Aorta (tissue), 5 donors: ENCODE data around the gene MBD3. TPM values are rescaled to one million over a fixed set of nuclear protein-coding genes. Genes with fewer than 3 reads are reported as not detected.

ENCODE experiments used
- ATAC-seq: fragments of 200-7000 bp; cut with Tn5 transposase; one replicate; pipeline ENCODE4 v1.9.1; 2022; ENCODE audit warnings: moderate library complexity; ENCODE audit not compliant: low FRiP score
- DNase-seq, 2 donors: peaks; one replicate each; pipeline ENCODE4 v3.0.0-alpha.2; 2020
- H3K27ac ChIP-seq, 2 donors: one replicate each; pipeline ENCODE4 v1.5.1; 2013; ENCODE audit warnings: low read length in 2 of 2, mild to moderate bottlenecking in 2 of 2, moderate library complexity in 2 of 2, control low read depth in 1 of 2, inconsistent platforms in 1 of 2, low read depth in 1 of 2
- H3K27me3 ChIP-seq, 2 donors: one replicate each; pipeline ENCODE4 v1.6.1; 2013; ENCODE audit warnings: control low read depth in 1 of 2, low read length in 1 of 2, mild to moderate bottlenecking in 1 of 2, moderate library complexity in 1 of 2; ENCODE audit not compliant: insufficient read depth in 2 of 2, control insufficient read depth in 1 of 2
- H3K36me3 ChIP-seq, 2 donors: one replicate each; pipeline ENCODE4 v1.6.1; 2013; ENCODE audit warnings: control low read depth in 1 of 2, low read length in 1 of 2, mild to moderate bottlenecking in 1 of 2; ENCODE audit not compliant: insufficient read depth in 2 of 2, control insufficient read depth in 1 of 2
- H3K4me1 ChIP-seq, 2 donors: one replicate each; pipeline ENCODE4 v1.6.1; 2013; ENCODE audit warnings: low read length in 2 of 2, control low read depth in 1 of 2, mild to moderate bottlenecking in 1 of 2, moderate library complexity in 1 of 2; ENCODE audit not compliant: insufficient read depth in 2 of 2, control insufficient read depth in 1 of 2
- H3K4me3 ChIP-seq, 2 donors: one replicate each; pipeline ENCODE4 v1.5.1; 2013; ENCODE audit warnings: low read length in 2 of 2, control low read depth in 1 of 2, mild to moderate bottlenecking in 1 of 2
- H3K9me3 ChIP-seq: one replicate; pipeline ENCODE4 v1.6.1; 2013; ENCODE audit warnings: mild to moderate bottlenecking, low read length; ENCODE audit not compliant: control insufficient read depth
- WGBS, 2 donors: extraction: QIAGEN DNeasy Blood & Tissue Kit; methylation state at CpG; one replicate each; pipeline ENCODE4 v1.1.7; 2013; 5-methylcytosine and 5-hydroxymethylcytosine counted together
- intact Hi-C, 2 donors: fragments of 100-400 bp; cut with DNase I; formaldehyde crosslinking; loops; one replicate each; pipeline versions ENCODE4 v1.14.2 to v1.15.0; 2022
- polyA plus RNA-seq, 2 donors: library from polyadenylated mRNA; stranded (reverse); fragments of 200-250 nt; gene quantifications; one replicate each; pipeline ENCODE4 v1.2.3, GENCODE V29; 2013
- total RNA-seq, 2 donors: library from RNA; stranded (reverse); fragmentation: NEBNext Ultra II Directional; extraction: Animal tissue kit (Norgen Biotek cat#: 25700); gene quantifications; one replicate each; pipeline ENCODE4 v1.2.1, GENCODE V29; 2021
- donor health status: healthy with polysubstance abuse.
- donor health status: Bipolar disorder and iron deficiency.
- donor health status: DM: no; HTN: no; CAD: no.
- donor health status: DM: no; HTN: no; CAD: no.
- donor health status: DM: yes; HTN: yes; CAD: no.

MBD3 gene
- total and polyA plus RNA-seq, 4 donors = 37.6 to 106 (median 62.1) TPM

- no peaks in the 10 kb centered on the region for H3K27me3 ChIP-seq
- 4 to 7% methylated on average over 16 of the region's 16 CpGs for WGBS, 2 donors
- intact Hi-C loops = loop anchor here in 1 of 2 donors (5.0 kb wide), 1 partner anchor 46 kb away; the partner anchor contains the start of gene TCF3
- peak; percentile 3 for ATAC-seq
- H3K36me3 ChIP-seq = no peaks in the 10 kb centered on the region
- peak overlapping the region in 1 of 2 donors; percentile 39 for H3K4me3 ChIP-seq
- DNase-seq = no peak
- peak overlapping the region in 1 of 2 donors; percentile 38 for H3K27ac ChIP-seq
- H3K4me1 ChIP-seq = no peaks in the 10 kb centered on the region
- no peaks in the 10 kb centered on the region for H3K9me3 ChIP-seq
These were observed 13.5 kb upstream of the MBD3 start for GRCh38 chr19:1606138-1606651.

DNA sequence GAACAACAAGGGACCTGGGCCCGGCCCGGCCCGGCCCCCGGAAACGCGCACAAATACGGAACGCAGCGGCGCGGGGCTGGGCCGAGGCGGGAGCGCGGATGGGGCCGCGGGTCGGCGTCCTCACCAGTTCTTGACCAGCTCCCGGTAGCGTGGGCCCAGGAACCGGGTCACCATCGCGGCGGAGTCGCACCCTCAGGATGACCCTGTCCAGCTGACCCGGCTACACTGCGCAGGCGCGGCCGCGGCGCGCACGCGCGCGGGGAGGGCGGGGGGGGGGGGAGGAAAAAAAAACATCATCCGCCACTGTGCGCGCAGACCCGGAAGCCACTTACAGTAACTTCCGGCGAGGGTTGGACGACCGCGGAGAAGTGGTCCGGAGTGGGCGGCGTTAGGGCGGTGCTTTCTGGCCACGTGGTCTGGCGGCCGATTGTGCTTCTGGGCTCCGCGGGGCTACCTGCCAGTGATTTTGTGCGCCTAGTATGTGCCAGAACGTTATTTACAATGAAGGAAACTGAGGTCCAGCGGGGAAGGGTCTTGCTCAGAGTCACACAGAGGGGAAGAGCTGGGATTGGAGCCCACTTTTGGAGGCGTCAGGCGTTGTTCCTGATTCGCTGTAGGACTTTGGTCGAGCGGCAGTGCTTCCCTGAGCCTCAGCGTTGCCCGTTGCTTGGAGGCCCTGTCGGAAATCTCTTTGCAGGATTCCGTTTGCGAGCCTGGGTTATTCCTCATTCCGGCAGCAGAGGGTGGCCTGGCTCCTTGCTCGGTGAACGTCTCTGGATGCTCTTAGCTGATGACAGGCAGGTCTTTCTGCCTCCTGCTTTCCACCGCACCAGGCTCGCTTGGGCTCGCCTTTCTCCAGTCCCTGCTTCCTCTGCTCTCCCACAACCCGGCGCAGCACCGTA, 12.8 kb upstream of the MBD3 start, which contains the start of gene UQCR11:
Gene UQCR11, minus strand, starts transcription at position 227 of the 902 bp plus-strand sequence. Its CDS starts 53 bp downstream, at position 174.
- intact Hi-C loops = loop anchor here (1.0 to 5.0 kb wide), 2 partner anchors 47 to 48 kb away; partner anchors contain the start of gene TCF3 (in 1 of the 2)
- H3K4me3 ChIP-seq = peak within 1 kb of the TSS; percentile 85
- peak; percentile 97 to 98 for DNase-seq
- no peaks in the 10 kb centered on the region for H3K4me1 ChIP-seq
- WGBS, 2 donors = 0% methylated on average over 66 to 79 of the region's 79 CpGs
- H3K27ac ChIP-seq = peak within 1 kb of the TSS in 1 of 2 donors; percentile 43
- no peaks in the 10 kb centered on the region for H3K27me3 ChIP-seq
- H3K9me3 ChIP-seq = no peaks in the 10 kb centered on the region
- peak; percentile 96 for ATAC-seq
- no peaks in the 10 kb centered on the region for H3K36me3 ChIP-seq

- intact Hi-C loops = no loop called here
- ATAC-seq (no peak), DNase-seq (no peak)
- no peak overlapping the region for H3K4me3 ChIP-seq
- H3K27me3 ChIP-seq = no peaks in the 10 kb centered on the region
- H3K27ac ChIP-seq = no peak overlapping the region
- WGBS, 2 donors = 94 to 96% methylated on average over 21 of the region's 21 CpGs
- H3K4me1 ChIP-seq = no peaks in the 10 kb centered on the region
- no peaks in the 10 kb centered on the region for H3K9me3 ChIP-seq
- peaks cover 0 to 5% of the 10 kb centered on the region in 2 donors for H3K36me3 ChIP-seq
These were observed 9.5 kb upstream of the MBD3 start for GRCh38 chr19:1602091-1602707.

DNA sequence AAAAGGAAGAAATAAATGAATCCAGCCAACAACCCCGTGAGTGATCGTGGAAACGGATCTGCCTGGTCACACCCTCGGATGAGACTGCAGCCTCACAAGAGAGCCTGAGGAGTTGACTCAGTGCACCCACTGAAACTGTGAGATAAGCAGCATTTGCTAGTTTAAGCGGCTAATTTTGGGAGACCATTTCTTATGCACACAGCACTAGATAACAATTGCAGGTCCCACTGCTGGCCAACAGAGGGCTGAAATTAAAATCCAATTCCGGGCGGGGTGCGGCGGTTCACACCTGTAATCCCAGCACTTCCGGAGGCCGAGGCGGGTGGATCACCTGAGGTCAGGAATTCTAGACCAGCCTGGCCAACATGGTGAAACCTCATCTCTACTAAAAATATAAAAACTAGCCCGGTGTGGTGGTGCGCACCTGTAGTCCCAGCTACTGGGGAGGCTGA, 9.0 kb upstream of the MBD3 start:
- no peaks in the 10 kb centered on the region for H3K9me3 ChIP-seq
- no peak for DNase-seq
- H3K27ac ChIP-seq = no peak overlapping the region
- H3K27me3 ChIP-seq = no peaks in the 10 kb centered on the region
- intact Hi-C loops = no loop called here
- no peak overlapping the region for H3K4me3 ChIP-seq
- peaks cover 0 to 5% of the 10 kb centered on the region in 2 donors for H3K36me3 ChIP-seq
- 96 to 97% methylated on average over 14 of the region's 14 CpGs for WGBS, 2 donors
- H3K4me1 ChIP-seq = no peaks in the 10 kb centered on the region
- no peak for ATAC-seq

GRCh38 chr19:1599460-1599846, 6.8 kb upstream of the MBD3 start:
- Histone ChIP-seq H3K4me1 (no peaks in the 10 kb centered on the region), H3K4me3 (no peak overlapping the region), H3K36me3 (peaks cover 0 to 6% of the 10 kb centered on the region in 2 donors), H3K27ac (no peak overlapping the region), H3K9me3 (no peaks in the 10 kb centered on the region), H3K27me3 (no peaks in the 10 kb centered on the region)
- peak; percentile 30 for ATAC-seq
- no peak for DNase-seq
- intact Hi-C loops = no loop called here
- WGBS, 2 donors = 90 to 91% methylated on average over 15 of the region's 15 CpGs

DNA sequence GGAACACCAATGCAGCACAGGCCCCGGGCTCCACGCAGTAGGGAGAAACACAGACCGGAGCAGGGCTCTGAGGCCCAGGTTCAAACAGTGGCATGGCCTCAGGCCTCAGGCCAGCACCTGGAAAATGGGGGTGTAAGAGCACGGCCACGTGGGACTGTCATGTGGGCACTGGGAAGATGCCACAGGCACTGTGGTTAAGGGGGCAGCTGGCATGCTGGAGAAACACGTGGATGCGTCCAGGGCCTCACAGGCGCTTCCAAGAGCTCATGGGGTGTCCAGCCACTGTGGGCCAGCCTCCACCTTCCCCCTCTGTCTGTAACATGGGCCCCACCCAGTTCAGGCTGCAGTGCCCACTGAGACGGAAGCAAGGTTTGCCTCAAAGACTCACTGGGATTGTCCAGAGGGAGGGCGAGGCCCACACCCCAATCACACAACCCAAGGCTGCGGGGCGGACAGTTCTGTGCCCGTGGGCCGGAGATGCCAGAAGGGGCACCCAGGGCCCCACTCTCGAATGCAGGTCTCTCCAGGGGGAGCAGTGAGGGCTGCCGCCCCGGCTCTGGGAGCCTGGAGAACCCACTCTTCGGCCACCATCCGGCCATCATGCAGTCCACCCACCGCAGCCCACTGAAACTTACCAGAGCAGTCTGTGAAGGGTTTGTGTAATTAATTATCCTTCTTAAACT, 6.3 kb upstream of the MBD3 start:
- peaks cover 0 to 6% of the 10 kb centered on the region in 2 donors for H3K36me3 ChIP-seq
- no peaks in the 10 kb centered on the region for H3K4me1 ChIP-seq
- H3K9me3 ChIP-seq = no peaks in the 10 kb centered on the region
- no peak overlapping the region for H3K27ac ChIP-seq
- no peaks in the 10 kb centered on the region for H3K27me3 ChIP-seq
- ATAC-seq = no peak
- intact Hi-C loops = no loop called here
- 89 to 91% methylated on average over 20 of the region's 20 CpGs for WGBS, 2 donors
- no peak overlapping the region for H3K4me3 ChIP-seq
- no peak for DNase-seq

DNA sequence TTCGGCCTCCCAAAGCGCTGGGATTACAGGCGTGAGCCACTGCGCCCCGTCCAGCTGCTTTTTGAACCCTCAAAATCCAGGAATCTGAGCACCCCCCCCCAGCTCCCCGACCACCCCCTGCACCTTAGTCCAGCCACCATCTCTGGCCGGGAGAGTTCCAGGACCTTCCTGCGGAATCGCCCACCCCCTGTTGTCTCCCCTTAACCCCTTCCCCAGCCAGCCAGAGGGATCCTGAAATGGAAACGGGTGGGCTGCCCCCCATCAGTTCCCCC, 772 bp upstream of the MBD3 start:
- 42 to 55% methylated on average over 9 to 10 of the region's 10 CpGs for WGBS, 2 donors
- no peak overlapping the region for H3K4me3 ChIP-seq

GRCh38 chr19:1592024-1592754, 476 bp downstream of the MBD3 start:
- H3K9me3 ChIP-seq = no peaks in the 10 kb centered on the region
- no peaks in the 10 kb centered on the region for H3K27me3 ChIP-seq
- peak overlapping the region; percentile 33 to 72 for H3K27ac ChIP-seq
- peaks cover 0 to 3% of the 10 kb centered on the region in 2 donors for H3K4me1 ChIP-seq
- intact Hi-C loops = no loop called here
- DNase-seq (peak; percentile 91 to 94), ATAC-seq (peak; percentile 90)
- WGBS, 2 donors = 0% methylated on average over 48 to 94 of the region's 94 CpGs
- H3K36me3 ChIP-seq = peaks cover 0 to 1% of the 10 kb centered on the region in 2 donors
- peak overlapping the region; percentile 57 to 90 for H3K4me3 ChIP-seq

More for the DNA sequence above, 772 bp upstream of the MBD3 start:
- ATAC-seq = no peak
- no peak for DNase-seq
- intact Hi-C loops = no loop called here
- H3K27me3 ChIP-seq = no peaks in the 10 kb centered on the region
- H3K9me3 ChIP-seq = no peaks in the 10 kb centered on the region
- no peak overlapping the region for H3K27ac ChIP-seq
- H3K36me3 ChIP-seq = peaks cover 0 to 3% of the 10 kb centered on the region in 2 donors
- H3K4me1 ChIP-seq = peaks cover 0 to 3% of the 10 kb centered on the region in 2 donors
